Measurements from ENCODE around the gene AGPAT2. TPM values are rescaled to one million over a fixed set of nuclear protein-coding genes. Genes with fewer than 3 reads are reported as not detected.
"Not testable (repeated sequence)": the region's sequence is repeated elsewhere in the genome, so short reads cannot be mapped to it uniquely, and the experiment has no call there.

AGPAT2 gene
- total RNA-seq, 1 donor from 2014 or later, result 36.4 TPM

GRCh38 chr9:136707011-136707410 lies 19.8 kb upstream of the AGPAT2 start:
- no peak for DNase-seq (ENCODE audit: extremely low spot score, unreplicated experiment)
- Mint-ChIP-seq H3K4me1 (ENCODE audit: unreplicated experiment) (peaks cover 10% of the 10 kb centered on the region), H3K9me3 (ENCODE audit: unreplicated experiment) (no peaks in the 10 kb centered on the region), H3K27me3 (ENCODE audit: unreplicated experiment) (peaks cover 4% of the 10 kb centered on the region), H3K27ac (ENCODE audit: unreplicated experiment) (no peak overlapping the region), H3K4me3 (ENCODE audit: unreplicated experiment) (no peak overlapping the region), H3K36me3 (ENCODE audit: unreplicated experiment) (no peaks in the 10 kb centered on the region)
- TF ChIP-seq CTCF (IDR thresholded peaks at IDR 0.05), result no peak

- Mint-ChIP-seq H3K36me3 (ENCODE audit: unreplicated experiment) (no peaks in the 10 kb centered on the region), H3K27me3 (ENCODE audit: unreplicated experiment) (peaks cover 4% of the 10 kb centered on the region), H3K27ac (ENCODE audit: unreplicated experiment) (no peak overlapping the region), H3K4me3 (ENCODE audit: unreplicated experiment) (no peak overlapping the region), H3K4me1 (ENCODE audit: unreplicated experiment) (no peaks in the 10 kb centered on the region), H3K9me3 (ENCODE audit: unreplicated experiment) (no peaks in the 10 kb centered on the region)
- no peak for DNase-seq (ENCODE audit: extremely low spot score, unreplicated experiment)
- no peak for TF ChIP-seq CTCF (IDR thresholded peaks at IDR 0.05)
These were observed 18.3 kb upstream of the AGPAT2 start for GRCh38 chr9:136705564-136705963.

GRCh38 chr9:136704741-136705140 lies 17.5 kb upstream of the AGPAT2 start:
- H3K27ac Mint-ChIP-seq (ENCODE audit: unreplicated experiment); H3K9me3 Mint-ChIP-seq (ENCODE audit: unreplicated experiment); H3K4me1 Mint-ChIP-seq (ENCODE audit: unreplicated experiment); H3K27me3 Mint-ChIP-seq (ENCODE audit: unreplicated experiment); DNase-seq (ENCODE audit: extremely low spot score, unreplicated experiment); H3K4me3 Mint-ChIP-seq (ENCODE audit: unreplicated experiment); H3K36me3 Mint-ChIP-seq (ENCODE audit: unreplicated experiment): not testable (repeated sequence)

GRCh38 chr9:136703276-136703860 lies 16.1 kb upstream of the AGPAT2 start:
- DNase-seq (ENCODE audit: extremely low spot score, unreplicated experiment), result no peak
- Mint-ChIP-seq H3K4me1 (ENCODE audit: unreplicated experiment) (peaks cover 2% of the 10 kb centered on the region), H3K9me3 (ENCODE audit: unreplicated experiment) (no peaks in the 10 kb centered on the region), H3K36me3 (ENCODE audit: unreplicated experiment) (no peaks in the 10 kb centered on the region), H3K27me3 (ENCODE audit: unreplicated experiment) (peaks cover 13% of the 10 kb centered on the region), H3K27ac (ENCODE audit: unreplicated experiment) (no peak overlapping the region), H3K4me3 (ENCODE audit: unreplicated experiment) (no peak overlapping the region)
- no peak for TF ChIP-seq CTCF (IDR thresholded peaks at IDR 0.05)

GRCh38 chr9:136701668-136702053 lies 14.4 kb upstream of the AGPAT2 start:
- Mint-ChIP-seq H3K4me1 (ENCODE audit: unreplicated experiment) (peaks cover 2% of the 10 kb centered on the region), H3K36me3 (ENCODE audit: unreplicated experiment) (no peaks in the 10 kb centered on the region), H3K27ac (ENCODE audit: unreplicated experiment) (no peak overlapping the region), H3K4me3 (ENCODE audit: unreplicated experiment) (no peak overlapping the region), H3K27me3 (ENCODE audit: unreplicated experiment) (peaks cover 17% of the 10 kb centered on the region), H3K9me3 (ENCODE audit: unreplicated experiment) (no peaks in the 10 kb centered on the region)
- DNase-seq (ENCODE audit: extremely low spot score, unreplicated experiment), result no peak
- TF ChIP-seq CTCF (IDR thresholded peaks at IDR 0.05), result no peak

Measured in osteocyte (in vitro differentiated cells).